ENCODE measurements around the gene ADAM22.

Gene ADAM22

DNA sequence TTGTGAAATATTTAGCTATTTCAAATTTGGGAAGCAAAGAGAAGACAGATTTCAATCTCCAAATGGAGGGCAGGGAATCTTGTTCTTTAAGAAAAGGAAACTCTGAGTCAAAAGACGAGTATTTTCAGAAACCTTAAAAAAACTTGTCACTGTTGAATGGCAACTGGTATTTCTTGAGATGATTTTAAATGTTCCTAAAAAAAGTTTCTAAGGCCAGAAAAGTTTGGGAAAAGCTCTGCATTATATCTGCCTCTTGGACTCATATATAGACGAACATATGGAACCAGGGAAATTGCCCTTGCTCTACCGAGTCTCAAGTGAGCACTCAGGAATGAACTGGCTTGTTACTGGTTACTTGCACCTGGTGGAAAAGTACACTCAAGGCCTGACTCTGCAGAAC lies 69.5 kb downstream of the ADAM22 start:
- Mint-ChIP-seq H3K4me3 (no peak overlapping the region), H3K9me3 (no peaks in the 10 kb centered on the region), H3K27ac (no peak overlapping the region), H3K36me3 (ENCODE audit: low read depth) (no peaks in the 10 kb centered on the region), H3K27me3 (ENCODE audit: low read depth) (no peaks in the 10 kb centered on the region), H3K4me1 (peaks cover 9% of the 10 kb centered on the region)
- TF ChIP-seq CTCF (IDR thresholded peaks at IDR 0.05; ENCODE audit: unreplicated experiment in 3 of 3): no peak

DNA sequence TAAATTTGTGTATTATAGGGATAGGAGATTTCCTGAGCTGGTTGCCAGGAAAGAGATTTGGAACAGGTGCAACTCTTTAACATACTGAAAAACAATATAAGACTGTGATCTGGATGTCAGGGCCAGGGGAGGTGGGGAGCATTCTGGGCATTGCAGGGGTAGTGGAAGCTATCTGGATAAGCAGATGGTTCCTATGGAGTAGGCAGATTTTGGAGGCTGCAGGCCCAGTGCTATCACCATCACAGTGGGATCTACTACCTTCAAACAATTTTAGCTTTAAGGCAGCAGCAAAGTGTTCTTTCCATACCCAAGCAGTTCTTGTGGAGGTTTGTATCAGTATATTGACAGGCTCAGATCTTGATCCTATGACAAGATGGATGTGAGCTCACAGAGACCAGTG lies 71.1 kb downstream of the ADAM22 start:
- H3K27ac Mint-ChIP-seq: no peak overlapping the region
- H3K4me1 Mint-ChIP-seq: peaks cover 9% of the 10 kb centered on the region
- H3K36me3 Mint-ChIP-seq (ENCODE audit: low read depth): no peaks in the 10 kb centered on the region
- no peak overlapping the region for H3K4me3 Mint-ChIP-seq
- H3K9me3 Mint-ChIP-seq: no peaks in the 10 kb centered on the region
- TF ChIP-seq CTCF (IDR thresholded peaks at IDR 0.05; ENCODE audit: unreplicated experiment in 3 of 3): no peak
- H3K27me3 Mint-ChIP-seq (ENCODE audit: low read depth): no peaks in the 10 kb centered on the region

DNA sequence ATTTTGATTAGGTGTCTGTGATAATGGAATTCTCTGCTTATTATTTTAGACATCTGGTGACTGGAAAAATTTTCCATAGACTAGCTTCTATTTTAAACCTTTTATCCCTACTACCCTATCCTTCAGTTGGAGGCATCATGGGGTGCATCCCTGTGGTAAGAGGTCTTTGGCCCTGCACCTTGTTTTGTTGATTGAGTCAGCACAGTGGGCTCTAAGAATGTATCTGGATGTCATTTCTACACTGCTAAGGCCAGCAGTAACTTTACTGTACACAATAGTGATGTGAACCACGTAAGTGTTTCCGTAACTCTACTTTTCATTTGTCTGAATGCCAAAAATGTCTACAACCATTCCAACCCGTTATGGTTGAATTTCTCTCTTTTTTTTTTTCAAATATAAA lies 75.6 kb downstream of the ADAM22 start:
- Mint-ChIP-seq H3K27ac (no peak overlapping the region), H3K27me3 (ENCODE audit: low read depth) (no peaks in the 10 kb centered on the region), H3K9me3 (no peaks in the 10 kb centered on the region), H3K4me1 (no peaks in the 10 kb centered on the region), H3K4me3 (no peak overlapping the region), H3K36me3 (ENCODE audit: low read depth) (no peaks in the 10 kb centered on the region)
- no peak for TF ChIP-seq CTCF (IDR thresholded peaks at IDR 0.05; ENCODE audit: unreplicated experiment in 3 of 3)

GRCh38 chr7:88012086-88012485 lies 78.0 kb downstream of the ADAM22 start:
- H3K36me3 Mint-ChIP-seq (ENCODE audit: low read depth): no peaks in the 10 kb centered on the region
- no peak overlapping the region for H3K4me3 Mint-ChIP-seq
- TF ChIP-seq CTCF (IDR thresholded peaks at IDR 0.05; ENCODE audit: unreplicated experiment in 3 of 3): no peak
- H3K27ac Mint-ChIP-seq: no peak overlapping the region
- H3K4me1 Mint-ChIP-seq: no peaks in the 10 kb centered on the region
- H3K9me3 Mint-ChIP-seq: no peaks in the 10 kb centered on the region
- H3K27me3 Mint-ChIP-seq (ENCODE audit: low read depth): no peaks in the 10 kb centered on the region

- no peak overlapping the region for H3K4me3 Mint-ChIP-seq
- no peaks in the 10 kb centered on the region for H3K9me3 Mint-ChIP-seq
- H3K36me3 Mint-ChIP-seq (ENCODE audit: low read depth): no peaks in the 10 kb centered on the region
- no peaks in the 10 kb centered on the region for H3K4me1 Mint-ChIP-seq
- H3K27ac Mint-ChIP-seq: no peak overlapping the region
- no peaks in the 10 kb centered on the region for H3K27me3 Mint-ChIP-seq (ENCODE audit: low read depth)
- no peak for TF ChIP-seq CTCF (IDR thresholded peaks at IDR 0.05; ENCODE audit: unreplicated experiment in 3 of 3)
Observed at GRCh38 chr7:88013981-88014380, 79.9 kb downstream of the ADAM22 start.

- no peak for TF ChIP-seq CTCF (IDR thresholded peaks at IDR 0.05; ENCODE audit: unreplicated experiment in 3 of 3)
- H3K9me3 Mint-ChIP-seq: no peaks in the 10 kb centered on the region
- H3K4me3 Mint-ChIP-seq: no peak overlapping the region
- H3K27ac Mint-ChIP-seq: no peak overlapping the region
- H3K36me3 Mint-ChIP-seq (ENCODE audit: low read depth): no peaks in the 10 kb centered on the region
- H3K27me3 Mint-ChIP-seq (ENCODE audit: low read depth): no peaks in the 10 kb centered on the region
- H3K4me1 Mint-ChIP-seq: no peaks in the 10 kb centered on the region
Observed at GRCh38 chr7:88014581-88014980, 80.5 kb downstream of the ADAM22 start.

Data from nephron (organoid).